ENCODE measurements around the gene MRNIP. TPM values are rescaled to one million over a fixed set of nuclear protein-coding genes. Genes with fewer than 3 reads are reported as not detected.

MRNIP gene
- total RNA-seq, 1 experiment from 2014 or later, result 39.9 TPM

DNA sequence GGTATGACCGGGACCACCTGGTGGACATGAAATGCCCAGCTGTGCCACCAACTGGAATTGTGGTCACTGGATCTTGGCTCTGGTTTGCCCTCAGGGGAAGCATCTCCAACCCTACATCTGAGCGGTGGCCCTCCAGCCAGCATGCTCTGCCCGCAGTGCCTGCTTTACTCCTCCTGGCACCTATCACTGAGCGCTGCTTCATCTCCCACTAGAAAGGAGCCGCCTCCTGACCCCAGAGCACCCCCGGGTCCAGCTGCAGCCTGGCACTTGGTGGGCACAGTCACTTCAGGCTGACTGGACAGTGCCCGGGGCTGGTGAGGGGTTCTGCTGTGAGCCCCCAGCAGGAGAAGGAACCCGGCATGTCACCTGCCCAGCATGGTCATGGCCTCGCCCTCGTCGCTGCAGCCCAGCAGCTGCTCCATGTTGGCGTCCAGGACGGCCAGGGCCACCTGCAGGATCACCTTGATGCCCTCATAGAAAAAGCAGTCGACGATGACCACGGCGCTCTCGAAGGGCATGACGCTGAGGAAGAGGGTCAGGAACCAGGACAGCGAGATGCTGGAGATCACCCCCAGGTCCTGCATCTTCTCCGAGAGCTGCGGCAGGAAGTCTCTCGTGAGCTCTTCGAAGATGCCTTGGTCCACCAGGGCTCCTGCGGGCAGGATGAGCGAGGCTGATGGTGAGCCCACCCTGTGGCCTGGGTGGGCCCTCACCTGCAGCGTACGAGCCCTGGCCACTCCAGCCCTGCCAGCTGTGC, 16.1 kb upstream of the MRNIP start:
- ChIA-PET CTCF (no interaction called here), POLR2A (ENCODE audit: unreplicated experiment) (no interaction called here)
- no peak overlapping the region for H3K27ac ChIP-seq
- TF ChIP-seq, protein P1, sequence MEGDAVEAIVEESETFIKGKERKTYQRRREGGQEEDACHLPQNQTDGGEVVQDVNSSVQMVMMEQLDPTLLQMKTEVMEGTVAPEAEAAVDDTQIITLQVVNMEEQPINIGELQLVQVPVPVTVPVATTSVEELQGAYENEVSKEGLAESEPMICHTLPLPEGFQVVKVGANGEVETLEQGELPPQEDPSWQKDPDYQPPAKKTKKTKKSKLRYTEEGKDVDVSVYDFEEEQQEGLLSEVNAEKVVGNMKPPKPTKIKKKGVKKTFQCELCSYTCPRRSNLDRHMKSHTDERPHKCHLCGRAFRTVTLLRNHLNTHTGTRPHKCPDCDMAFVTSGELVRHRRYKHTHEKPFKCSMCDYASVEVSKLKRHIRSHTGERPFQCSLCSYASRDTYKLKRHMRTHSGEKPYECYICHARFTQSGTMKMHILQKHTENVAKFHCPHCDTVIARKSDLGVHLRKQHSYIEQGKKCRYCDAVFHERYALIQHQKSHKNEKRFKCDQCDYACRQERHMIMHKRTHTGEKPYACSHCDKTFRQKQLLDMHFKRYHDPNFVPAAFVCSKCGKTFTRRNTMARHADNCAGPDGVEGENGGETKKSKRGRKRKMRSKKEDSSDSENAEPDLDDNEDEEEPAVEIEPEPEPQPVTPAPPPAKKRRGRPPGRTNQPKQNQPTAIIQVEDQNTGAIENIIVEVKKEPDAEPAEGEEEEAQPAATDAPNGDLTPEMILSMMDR (conservative IDR thresholded peaks at IDR 0.05), result no peak
- no peak for TF ChIP-seq EZH2 (IDR thresholded peaks at IDR 0.05; ENCODE audit: low read depth)
- H3K79me2 ChIP-seq (ENCODE audit: low read depth), result no peaks in the 10 kb centered on the region
- no TSS peak for BruUV-seq (replicated peaks)
- no peak overlapping the region for H2AFZ ChIP-seq
- no peaks in the 10 kb centered on the region for H3K27me3 ChIP-seq (ENCODE audit: insufficient read depth, low read depth)
- no peaks in the 10 kb centered on the region for H3K4me1 ChIP-seq (replicated peaks; ENCODE audit: insufficient read depth)
- no peaks in the 10 kb centered on the region for H3F3A ChIP-seq (ENCODE audit: insufficient read depth, low read depth)
- no peak overlapping the region for H3K4me2 ChIP-seq
- no peak overlapping the region for H3K4me3 ChIP-seq
- no peaks in the 10 kb centered on the region for H3K9me2 ChIP-seq (ENCODE audit: insufficient read depth)
- DNase-seq, result no peak
- intact Hi-C loops (cut with micrococcal nuclease; ENCODE audit: unreplicated experiment), result no loop called here
- no peaks in the 10 kb centered on the region for H3K9me3 ChIP-seq (ENCODE audit: insufficient read depth, low read depth)
- H4K20me1 ChIP-seq (ENCODE audit: insufficient read depth), result no peaks in the 10 kb centered on the region
- H3K36me3 ChIP-seq (ENCODE audit: low read depth), result no peaks in the 10 kb centered on the region

DNA sequence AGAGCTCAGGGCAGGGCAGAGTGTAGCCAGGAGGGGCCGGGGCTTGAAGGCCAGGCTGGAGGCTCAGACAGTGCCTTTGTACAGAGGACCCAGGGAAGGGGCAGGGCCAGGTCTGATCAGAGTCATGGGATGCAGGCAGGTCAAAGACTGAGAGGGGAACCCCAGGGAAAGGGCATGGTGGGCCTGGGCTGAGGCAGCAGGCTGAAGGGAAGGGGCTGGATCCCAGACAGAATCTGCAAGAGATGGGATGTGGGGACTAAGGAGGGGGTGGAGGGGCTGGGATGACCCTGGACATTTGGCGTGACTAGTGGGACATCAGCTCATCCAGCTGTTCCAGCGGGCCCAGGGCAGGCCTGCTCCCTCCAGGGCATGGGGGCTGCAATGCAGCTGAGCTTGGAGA, 15.5 kb upstream of the MRNIP start:
- Histone ChIP-seq H4K20me1 (ENCODE audit: insufficient read depth) (no peaks in the 10 kb centered on the region), H2AFZ (no peak overlapping the region), H3K4me2 (no peak overlapping the region), H3F3A (ENCODE audit: insufficient read depth, low read depth) (no peaks in the 10 kb centered on the region), H3K4me1 (replicated peaks; ENCODE audit: insufficient read depth) (no peaks in the 10 kb centered on the region), H3K27me3 (ENCODE audit: insufficient read depth, low read depth) (no peaks in the 10 kb centered on the region), H3K4me3 (no peak overlapping the region), H3K79me2 (ENCODE audit: low read depth) (no peaks in the 10 kb centered on the region), H3K9me2 (ENCODE audit: insufficient read depth) (no peaks in the 10 kb centered on the region), H3K9me3 (ENCODE audit: insufficient read depth, low read depth) (no peaks in the 10 kb centered on the region), H3K27ac (no peak overlapping the region), H3K36me3 (ENCODE audit: low read depth) (no peaks in the 10 kb centered on the region)
- TF ChIP-seq EZH2 (IDR thresholded peaks at IDR 0.05; ENCODE audit: low read depth), result no peak
- TF ChIP-seq, protein P1 (conservative IDR thresholded peaks at IDR 0.05), result no peak
- ChIA-PET POLR2A (ENCODE audit: unreplicated experiment) (interaction anchor here (0.5 kb wide), 1 partner anchor 734 kb away, joined by 7 read pairs; no protein-coding TSS in a partner anchor), CTCF (no interaction called here)
- intact Hi-C loops (cut with micrococcal nuclease; ENCODE audit: unreplicated experiment), result no loop called here
- BruUV-seq (replicated peaks), result no TSS peak
- no peak for DNase-seq

DNA sequence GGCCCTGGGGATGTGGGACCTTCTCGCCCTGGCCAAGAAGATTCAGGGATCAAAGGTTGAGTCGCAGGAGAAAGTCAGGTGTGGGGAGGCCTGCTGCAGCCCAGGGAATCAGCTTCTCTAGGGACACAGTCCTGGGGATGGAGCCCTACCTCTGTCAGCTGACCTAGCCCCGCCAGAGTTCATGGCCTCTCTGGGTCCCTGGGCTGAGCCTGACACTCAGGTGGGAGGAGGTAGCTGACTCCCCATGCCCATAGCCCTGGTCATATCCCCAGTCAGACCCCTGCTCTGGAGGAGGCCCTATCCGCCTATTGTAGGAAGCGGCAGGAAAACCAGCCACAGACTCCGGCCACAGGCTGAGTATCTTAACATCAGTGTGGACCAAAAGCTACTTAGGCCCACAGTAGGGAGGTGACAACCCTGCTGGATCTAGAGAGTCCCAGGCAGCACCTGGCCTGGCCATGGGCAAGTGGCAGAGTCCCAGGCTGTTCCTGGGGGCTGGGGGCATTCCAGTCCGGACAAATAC, 15.0 kb upstream of the MRNIP start:
- POLR2A ChIA-PET (ENCODE audit: unreplicated experiment), result interaction anchor here (0.5 kb wide), 2 partner anchors 52 to 734 kb away, joined by 7 to 9 read pairs; no protein-coding TSS in a partner anchor
- CTCF ChIA-PET, result no interaction called here
- Histone ChIP-seq H3K4me1 (replicated peaks; ENCODE audit: insufficient read depth) (no peaks in the 10 kb centered on the region), H3K4me3 (no peak overlapping the region), H3K79me2 (ENCODE audit: low read depth) (no peaks in the 10 kb centered on the region), H3K4me2 (no peak overlapping the region), H3K9me3 (ENCODE audit: insufficient read depth, low read depth) (no peaks in the 10 kb centered on the region), H3F3A (ENCODE audit: insufficient read depth, low read depth) (no peaks in the 10 kb centered on the region), H2AFZ (no peak overlapping the region), H3K9me2 (ENCODE audit: insufficient read depth) (no peaks in the 10 kb centered on the region), H3K36me3 (ENCODE audit: low read depth) (no peaks in the 10 kb centered on the region), H4K20me1 (ENCODE audit: insufficient read depth) (no peaks in the 10 kb centered on the region), H3K27me3 (ENCODE audit: insufficient read depth, low read depth) (no peaks in the 10 kb centered on the region), H3K27ac (no peak overlapping the region)
- no TSS peak for BruUV-seq (replicated peaks)
- TF ChIP-seq, protein P1 (conservative IDR thresholded peaks at IDR 0.05), result no peak
- no peak for TF ChIP-seq EZH2 (IDR thresholded peaks at IDR 0.05; ENCODE audit: low read depth)
- intact Hi-C loops (cut with micrococcal nuclease; ENCODE audit: unreplicated experiment), result no loop called here
- DNase-seq, result no peak
